ENCODE measurements around the gene CTDSPL. TPM values are rescaled to one million over a fixed set of nuclear protein-coding genes. Genes with fewer than 3 reads are reported as not detected.

CTDSPL gene
- total RNA-seq, 1 donor from 2014 or later = 30.6 TPM

DNA sequence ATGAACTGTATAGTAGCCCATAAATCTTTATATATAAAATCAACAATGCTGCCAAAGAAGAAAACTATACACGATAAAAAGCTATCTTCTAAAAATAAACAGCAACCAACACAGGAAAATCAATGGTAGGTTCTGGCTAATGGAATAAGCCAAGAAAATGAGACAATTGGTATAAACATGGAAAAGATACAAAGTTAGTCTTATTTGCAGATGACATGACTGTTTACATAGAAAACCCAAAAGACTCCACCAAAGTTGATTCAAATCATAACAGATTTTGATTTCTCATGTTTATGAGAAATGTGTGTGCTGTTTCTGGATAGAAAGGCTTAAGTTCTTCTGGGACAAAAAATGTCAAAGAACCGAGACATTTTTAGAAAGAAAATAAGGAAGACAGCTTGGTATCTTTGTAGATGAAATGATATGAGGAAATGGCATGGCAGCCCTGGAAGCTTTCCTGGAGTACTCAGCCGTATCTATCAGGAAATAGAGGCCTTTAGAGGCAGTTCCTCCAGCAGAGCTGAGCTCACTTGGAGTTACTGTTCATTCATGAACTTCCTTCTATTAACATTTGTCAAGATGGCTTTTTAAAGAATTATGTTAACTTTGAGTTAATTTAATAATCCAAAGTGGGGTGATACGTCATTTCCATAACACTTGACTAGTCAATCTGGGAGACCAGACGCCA lies 92.2 kb downstream of the CTDSPL start:
- H3K27me3 ChIP-seq (ENCODE audit: control insufficient read depth, insufficient read depth, low read length) = no peaks in the 10 kb centered on the region
- no peak overlapping the region for H3K4me3 ChIP-seq (ENCODE audit: low read depth, low read length)
- DNase-seq (ENCODE audit: low read depth) = no peak
- TF ChIP-seq CTCF (IDR thresholded peaks at IDR 0.05; ENCODE audit: insufficient read depth, low read length, poor library complexity, severe bottlenecking) = no peak
- no peaks in the 10 kb centered on the region for H3K36me3 ChIP-seq (ENCODE audit: control insufficient read depth, insufficient read depth, low read length)

GRCh38 chr3:37954881-37955280 lies 93.2 kb downstream of the CTDSPL start:
- no peak for TF ChIP-seq CTCF (IDR thresholded peaks at IDR 0.05; ENCODE audit: insufficient read depth, low read length, poor library complexity, severe bottlenecking)
- DNase-seq (ENCODE audit: low read depth) = no peak
- Histone ChIP-seq H3K27me3 (ENCODE audit: control insufficient read depth, insufficient read depth, low read length) (no peaks in the 10 kb centered on the region), H3K4me3 (ENCODE audit: low read depth, low read length) (no peak overlapping the region), H3K36me3 (ENCODE audit: control insufficient read depth, insufficient read depth, low read length) (no peaks in the 10 kb centered on the region)

- DNase-seq (ENCODE audit: low read depth) = no peak
- no peak for TF ChIP-seq CTCF (IDR thresholded peaks at IDR 0.05; ENCODE audit: insufficient read depth, low read length, poor library complexity, severe bottlenecking)
- no peak overlapping the region for H3K4me3 ChIP-seq (ENCODE audit: low read depth, low read length)
Measured at GRCh38 chr3:37955918-37956707, 94.4 kb downstream of the CTDSPL start.

GRCh38 chr3:37956723-37957538 lies 95.3 kb downstream of the CTDSPL start:
- no peak for DNase-seq (ENCODE audit: low read depth)
- H3K27me3 ChIP-seq (ENCODE audit: control insufficient read depth, insufficient read depth, low read length) = no peaks in the 10 kb centered on the region
- TF ChIP-seq CTCF (IDR thresholded peaks at IDR 0.05; ENCODE audit: insufficient read depth, low read length, poor library complexity, severe bottlenecking) = no peak
- no peak overlapping the region for H3K4me3 ChIP-seq (ENCODE audit: low read depth, low read length)
- no peaks in the 10 kb centered on the region for H3K36me3 ChIP-seq (ENCODE audit: control insufficient read depth, insufficient read depth, low read length)

More at GRCh38 chr3:37955918-37956707, 94.4 kb downstream of the CTDSPL start:
- H3K36me3 ChIP-seq (ENCODE audit: control insufficient read depth, insufficient read depth, low read length) = no peaks in the 10 kb centered on the region
- no peaks in the 10 kb centered on the region for H3K27me3 ChIP-seq (ENCODE audit: control insufficient read depth, insufficient read depth, low read length)

DNA sequence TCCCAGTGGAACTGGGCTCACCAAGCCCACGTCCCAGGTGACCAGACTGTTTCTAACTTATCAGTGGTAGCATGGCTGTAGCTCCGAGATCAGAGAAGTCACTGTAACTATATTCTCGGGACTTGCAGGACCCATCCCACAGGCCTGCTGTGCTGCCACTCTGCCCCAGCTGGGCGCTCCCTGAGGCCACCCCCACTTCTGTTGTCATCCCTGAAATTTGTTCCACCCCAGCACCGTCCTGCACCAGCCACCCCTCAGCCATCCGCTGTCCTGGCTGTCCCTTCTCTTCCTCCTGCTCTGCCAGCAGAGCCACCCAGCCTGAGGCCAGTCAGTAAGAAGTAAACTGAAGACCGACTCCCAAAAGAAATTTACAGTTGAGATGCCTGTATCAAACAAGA lies 95.9 kb downstream of the CTDSPL start:
- H3K27me3 ChIP-seq (ENCODE audit: control insufficient read depth, insufficient read depth, low read length) = no peaks in the 10 kb centered on the region
- TF ChIP-seq CTCF (IDR thresholded peaks at IDR 0.05; ENCODE audit: insufficient read depth, low read length, poor library complexity, severe bottlenecking) = no peak
- DNase-seq (ENCODE audit: low read depth) = no peak
- H3K36me3 ChIP-seq (ENCODE audit: control insufficient read depth, insufficient read depth, low read length) = no peaks in the 10 kb centered on the region
- no peak overlapping the region for H3K4me3 ChIP-seq (ENCODE audit: low read depth, low read length)
